Prostate gland (tissue), 2 donors: ENCODE measurements around the gene PNPLA7.
"Not testable (repeated sequence)": the region's sequence is repeated elsewhere in the genome, so short reads cannot be mapped to it uniquely, and the experiment has no call there.

ENCODE experiments used
- POLR2A ChIP-seq: fragments of 450-650 bp; IDR thresholded peaks from one replicate; pipeline ENCODE4 v1.6.1; 2016; ENCODE audit warnings: antibody characterized with exemption, mild to moderate bottlenecking
- TF ChIP-seq, protein P1 (sequence below), 4 experiments: fragments of 200-600 bp in 2 of 4; fragments of 450-650 bp in 2 of 4; sonication (generic) in 2 of 4; IDR thresholded peaks; 1 replicate in 3 of 4; 2 replicates in 1 of 4; pipeline ENCODE4 v1.5.1; 2016 to 2019; ENCODE audit warnings: antibody characterized with exemption in 4 of 4, mild to moderate bottlenecking in 2 of 4, moderate library complexity in 2 of 4

DNA sequence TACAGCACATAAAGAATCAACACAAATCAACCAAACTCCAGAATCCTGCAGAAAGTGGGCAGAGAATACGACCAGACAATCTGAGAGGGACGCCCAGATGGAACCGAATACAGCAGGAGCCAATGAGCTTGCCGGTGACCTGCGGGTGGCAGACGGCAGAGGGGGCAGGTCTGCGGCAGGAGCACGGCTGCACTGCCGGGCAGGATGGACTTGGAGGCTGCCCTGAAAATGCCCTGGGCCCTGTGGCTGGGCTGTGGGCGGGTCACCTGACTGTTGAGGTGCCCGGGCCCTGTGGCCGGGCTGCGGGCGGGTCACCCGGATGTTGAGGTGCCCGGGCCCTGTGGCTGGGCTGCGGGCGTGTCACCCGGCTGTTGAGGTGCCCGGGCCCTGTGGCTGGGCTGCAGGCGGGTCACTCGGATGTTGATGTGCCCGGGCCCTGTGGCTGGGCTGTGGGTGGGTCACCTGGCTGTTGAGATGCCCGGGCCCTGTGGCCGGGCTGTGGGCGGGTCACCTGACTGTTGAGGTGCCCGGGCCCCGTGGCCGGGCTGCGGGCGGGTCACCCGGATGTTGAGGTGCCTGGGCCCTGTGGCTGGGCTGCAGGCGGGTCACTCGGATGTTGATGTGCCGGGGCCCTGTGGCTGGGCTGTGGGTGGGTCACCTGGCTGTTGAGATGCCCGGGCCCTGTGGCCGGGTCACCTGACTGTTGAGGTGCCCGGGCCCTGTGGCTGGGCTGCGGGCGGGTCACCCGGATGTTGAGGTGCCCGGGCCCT lies 36.2 kb downstream of the PNPLA7 start:
- TF ChIP-seq, protein P1, sequence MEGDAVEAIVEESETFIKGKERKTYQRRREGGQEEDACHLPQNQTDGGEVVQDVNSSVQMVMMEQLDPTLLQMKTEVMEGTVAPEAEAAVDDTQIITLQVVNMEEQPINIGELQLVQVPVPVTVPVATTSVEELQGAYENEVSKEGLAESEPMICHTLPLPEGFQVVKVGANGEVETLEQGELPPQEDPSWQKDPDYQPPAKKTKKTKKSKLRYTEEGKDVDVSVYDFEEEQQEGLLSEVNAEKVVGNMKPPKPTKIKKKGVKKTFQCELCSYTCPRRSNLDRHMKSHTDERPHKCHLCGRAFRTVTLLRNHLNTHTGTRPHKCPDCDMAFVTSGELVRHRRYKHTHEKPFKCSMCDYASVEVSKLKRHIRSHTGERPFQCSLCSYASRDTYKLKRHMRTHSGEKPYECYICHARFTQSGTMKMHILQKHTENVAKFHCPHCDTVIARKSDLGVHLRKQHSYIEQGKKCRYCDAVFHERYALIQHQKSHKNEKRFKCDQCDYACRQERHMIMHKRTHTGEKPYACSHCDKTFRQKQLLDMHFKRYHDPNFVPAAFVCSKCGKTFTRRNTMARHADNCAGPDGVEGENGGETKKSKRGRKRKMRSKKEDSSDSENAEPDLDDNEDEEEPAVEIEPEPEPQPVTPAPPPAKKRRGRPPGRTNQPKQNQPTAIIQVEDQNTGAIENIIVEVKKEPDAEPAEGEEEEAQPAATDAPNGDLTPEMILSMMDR (IDR thresholded peaks at IDR 0.05): not testable (repeated sequence)
- TF ChIP-seq POLR2A: not testable (repeated sequence)
